ENCODE measurements around the gene ZNG1E. TPM values are rescaled to one million over a fixed set of nuclear protein-coding genes. Genes with fewer than 3 reads are reported as not detected.

ZNG1E gene
- total RNA-seq, result 16.3 and 18.8 TPM in 2 replicates

DNA sequence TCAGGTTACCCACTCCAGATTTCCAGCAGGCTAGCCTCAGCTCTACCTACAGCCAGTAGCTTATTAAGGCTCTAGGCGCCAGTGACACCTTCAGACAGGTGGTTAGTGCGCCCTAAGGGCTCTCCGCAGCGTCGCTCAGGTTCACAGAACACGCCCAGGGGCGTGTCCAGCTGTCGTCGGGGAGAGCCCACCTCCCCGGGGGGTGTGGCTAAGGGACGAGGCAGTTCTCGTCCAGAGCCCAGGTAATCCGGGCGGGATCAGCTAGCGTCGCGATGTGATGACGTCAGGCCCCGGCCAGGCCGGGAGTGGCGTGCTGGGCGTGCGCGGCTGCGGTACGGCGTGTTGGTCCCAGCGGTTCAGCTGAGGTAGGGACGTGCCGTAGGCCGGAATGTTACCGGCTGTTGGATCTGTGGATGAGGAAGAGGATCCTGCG, at the start of gene ZNG1E:
Gene ZNG1E (plus strand): TSS at position 340 of the 433 bp plus-strand sequence. CDS start 49 bp downstream, at position 389.

DNA sequence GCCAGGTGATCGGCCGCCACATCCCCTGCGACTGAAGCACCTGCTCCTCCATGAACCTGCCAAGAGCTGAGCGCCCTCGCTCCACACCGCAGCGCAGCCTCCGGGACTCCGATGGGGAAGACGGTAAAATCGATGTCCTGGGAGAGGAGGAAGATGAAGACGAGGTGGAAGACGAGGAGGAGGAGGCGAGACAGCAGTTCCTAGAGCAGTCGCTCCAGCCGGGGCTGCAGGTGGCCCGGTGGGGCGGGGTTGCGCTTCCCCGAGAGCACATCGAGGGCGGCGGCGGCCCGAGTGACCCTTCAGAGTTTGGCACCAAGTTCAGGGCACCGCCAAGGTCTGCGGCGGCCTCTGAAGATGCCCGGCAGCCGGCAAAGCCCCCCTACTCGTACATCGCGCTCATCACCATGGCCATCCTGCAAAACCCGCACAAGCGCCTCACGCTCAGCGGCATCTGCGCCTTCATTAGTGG, 61.4 kb downstream of the ZNG1E start, which contains the start of gene FOXD4L4:
Gene FOXD4L4 (plus strand): TSS at position 51 of the 469 bp plus-strand sequence. CDS start 0 bp downstream, at position 51.

Other genes starting within 250 kb of the ZNG1E start
- gene FOXD4L4, start 61.2 kb downstream of the ZNG1E start, total RNA-seq, result 0.07 and 0.19 TPM in 2 replicates